Neuronal stem cell (in vitro differentiated cells): ENCODE measurements around the gene SNURF.
"Not testable (repeated sequence)": the region's sequence is repeated elsewhere in the genome, so short reads cannot be mapped to it uniquely, and the experiment has no call there.

Source experiments
- DNase-seq: peaks from one replicate; pipeline ENCODE4 v3.0.0-alpha.2; 2013; ENCODE audit warnings: low spot score
- H2AFZ ChIP-seq: one replicate; pipeline ENCODE4 v1.6.1; 2013; ENCODE audit warnings: mild to moderate bottlenecking, low read length, inconsistent platforms
- H2AK5ac ChIP-seq: 2 replicates; pipeline ENCODE4 v1.6.1; 2013; ENCODE audit warnings: low read depth, mild to moderate bottlenecking, inconsistent platforms, low read length, moderate library complexity, mixed read lengths
- H2BK120ac ChIP-seq: 2 replicates; pipeline ENCODE4 v1.6.1; 2013; ENCODE audit warnings: low read depth, mild to moderate bottlenecking, inconsistent platforms, low read length, moderate library complexity, mixed read lengths
- H2BK12ac ChIP-seq: one replicate; pipeline ENCODE4 v1.6.1; 2013; ENCODE audit warnings: low read length, inconsistent platforms
- H2BK15ac ChIP-seq: 2 replicates; pipeline ENCODE4 v1.6.1; 2013; ENCODE audit warnings: mild to moderate bottlenecking, low read length, inconsistent platforms, mixed read lengths
- H2BK5ac ChIP-seq: one replicate; pipeline ENCODE4 v1.6.1; 2013; ENCODE audit warnings: inconsistent platforms, mild to moderate bottlenecking, low read length, moderate library complexity
- H3K14ac ChIP-seq: one replicate; pipeline ENCODE4 v1.6.1; 2013; ENCODE audit warnings: low read length, inconsistent platforms
- H3K18ac ChIP-seq: 2 replicates; pipeline ENCODE4 v1.6.1; 2013; ENCODE audit warnings: low read length, inconsistent platforms
- H3K23ac ChIP-seq: 2 replicates; pipeline ENCODE4 v1.6.1; 2013; ENCODE audit warnings: low read depth, mild to moderate bottlenecking, mixed read lengths, low read length, inconsistent platforms; ENCODE audit not compliant: poor library complexity
- H3K27ac ChIP-seq: replicated peaks from 3 replicates; pipeline ENCODE4 v1.5.1; 2013; ENCODE audit warnings: low read length, inconsistent platforms
- H3K27me3 ChIP-seq, 3 experiments: 2 replicates each; pipeline ENCODE4 v1.6.1; 2013; ENCODE audit warnings: low read length in 3 of 3, mild to moderate bottlenecking in 2 of 3, inconsistent platforms in 1 of 3, low read depth in 1 of 3, mixed read lengths in 1 of 3, moderate library complexity in 1 of 3; ENCODE audit not compliant: control insufficient read depth in 3 of 3, insufficient read depth in 3 of 3
- H3K36me3 ChIP-seq, 2 donors: replicated peaks in 1 of 2; 2 replicates each; pipeline ENCODE4 v1.6.1; 2013; ENCODE audit warnings: low read length in 2 of 2; ENCODE audit not compliant: control insufficient read depth in 2 of 2, insufficient read depth in 2 of 2
- H3K4ac ChIP-seq: 2 replicates; pipeline ENCODE4 v1.6.1; 2013; ENCODE audit warnings: inconsistent platforms, mild to moderate bottlenecking, low read length, moderate library complexity
- H3K4me1 ChIP-seq, 2 donors: 1 replicate in 1 of 2; 2 replicates in 1 of 2; pipeline ENCODE4 v1.6.1; 2013; ENCODE audit warnings: low read length in 2 of 2, low read depth in 1 of 2; ENCODE audit not compliant: control insufficient read depth in 2 of 2, insufficient read depth in 1 of 2
- H3K4me2 ChIP-seq: one replicate; pipeline ENCODE4 v1.6.1; 2013; ENCODE audit warnings: mild to moderate bottlenecking, low read length, inconsistent platforms; ENCODE audit not compliant: insufficient read depth, poor library complexity, severe bottlenecking
- H3K4me3 ChIP-seq, 2 donors: 2 replicates each; pipeline ENCODE4 v1.5.1; 2013; ENCODE audit warnings: low read length in 2 of 2, mild to moderate bottlenecking in 2 of 2, inconsistent platforms in 1 of 2, moderate library complexity in 1 of 2
- H3K79me1 ChIP-seq: one replicate; pipeline ENCODE4 v1.6.1; 2013; ENCODE audit warnings: low read depth, mild to moderate bottlenecking, inconsistent platforms, low read length, moderate library complexity
- H3K9ac ChIP-seq: one replicate; pipeline ENCODE4 v1.6.1; 2013; ENCODE audit warnings: mild to moderate bottlenecking, low read depth, low read length, inconsistent platforms; ENCODE audit not compliant: poor library complexity
- H3K9me3 ChIP-seq, 2 donors: replicated peaks in 1 of 2; 2 replicates each; pipeline versions ENCODE3 to v1.6.1; 2013; ENCODE audit warnings: low read length in 2 of 2, mild to moderate bottlenecking in 2 of 2, inconsistent platforms in 1 of 2, low read depth in 1 of 2, mixed read lengths in 1 of 2, moderate library complexity in 1 of 2; ENCODE audit not compliant: control insufficient read depth in 2 of 2, insufficient read depth in 1 of 2
- H4K8ac ChIP-seq: one replicate; pipeline ENCODE4 v1.6.1; 2013; ENCODE audit warnings: low read depth, mild to moderate bottlenecking, inconsistent platforms, low read length, moderate library complexity
- H4K91ac ChIP-seq: one replicate; pipeline ENCODE4 v1.6.1; 2013; ENCODE audit warnings: low read length, low read depth, mild to moderate bottlenecking, inconsistent platforms; ENCODE audit not compliant: poor library complexity
- whole genome bisulfite sequencing, 2 donors: extraction: QIAGEN DNeasy Blood & Tissue Kit; methylation state at CpG; one replicate each; pipeline ENCODE4 v1.1.7; 2013; ENCODE audit warnings: missing lambda C conversion rate in 2 of 2, mixed read lengths in 1 of 2; ENCODE audit not compliant: insufficient read length in 2 of 2, insufficient replicate concordance in 1 of 2; ENCODE audit errors: extremely low coverage in 2 of 2; 5-methylcytosine and 5-hydroxymethylcytosine counted together

The SNURF gene

GRCh38 chr15:24966364-24967103 lies 11.7 kb downstream of the SNURF start:
- Histone ChIP-seq H3K79me1 (no peaks in the 10 kb centered on the region), H2BK12ac (no peak overlapping the region), H2BK15ac (no peak overlapping the region), H3K23ac (no peak overlapping the region), H3K4me1 (no peaks in the 10 kb centered on the region), H4K8ac (no peak overlapping the region), H3K4me3 (no peak overlapping the region), H3K4ac (no peak overlapping the region), H3K18ac (no peak overlapping the region), H3K27ac (no peak overlapping the region), H4K91ac (no peak overlapping the region), H3K9ac (no peak overlapping the region), H2AFZ (no peak overlapping the region), H3K9me3 (peaks cover 4 to 14% of the 10 kb centered on the region in 2 donors), H2AK5ac (no peak overlapping the region), H3K4me2 (no peak overlapping the region), H3K36me3 (peaks cover 12 to 94% of the 10 kb centered on the region in 2 donors), H2BK5ac (no peak overlapping the region), H3K27me3 (no peaks in the 10 kb centered on the region), H3K14ac (no peak overlapping the region), H2BK120ac (no peak overlapping the region)
- no peak for DNase-seq
- WGBS, 2 donors, result no CpG with 5 or more reads among the region's 4 CpGs

- no CpG with 5 or more reads among the region's 3 CpGs for whole genome bisulfite sequencing, 2 donors
- Histone ChIP-seq H3K9ac (no peak overlapping the region), H2BK12ac (no peak overlapping the region), H2BK120ac (no peak overlapping the region), H3K23ac (no peak overlapping the region), H3K4me2 (no peak overlapping the region), H2AK5ac (no peak overlapping the region), H3K27me3 (no peaks in the 10 kb centered on the region), H3K14ac (no peak overlapping the region), H2BK5ac (no peak overlapping the region), H3K9me3 (peaks cover 0 to 3% of the 10 kb centered on the region in 2 donors), H3K4me1 (no peaks in the 10 kb centered on the region), H4K91ac (no peak overlapping the region), H3K27ac (no peak overlapping the region), H4K8ac (no peak overlapping the region), H3K18ac (no peak overlapping the region), H3K79me1 (no peaks in the 10 kb centered on the region), H3K4ac (no peak overlapping the region), H2BK15ac (no peak overlapping the region), H3K36me3 (peaks cover 18 to 93% of the 10 kb centered on the region in 2 donors), H2AFZ (no peak overlapping the region), H3K4me3 (no peak overlapping the region)
- no peak for DNase-seq
Measured at GRCh38 chr15:24971052-24971451, 16.3 kb downstream of the SNURF start.

GRCh38 chr15:24971772-24972171 lies 17.0 kb downstream of the SNURF start:
- Histone ChIP-seq H3K4me3 (no peak overlapping the region), H4K8ac (no peak overlapping the region), H4K91ac (no peak overlapping the region), H2AK5ac (no peak overlapping the region), H2BK15ac (no peak overlapping the region), H3K9me3 (peaks cover 0 to 1% of the 10 kb centered on the region in 2 donors), H3K23ac (no peak overlapping the region), H3K18ac (no peak overlapping the region), H3K9ac (no peak overlapping the region), H3K27ac (no peak overlapping the region), H2BK5ac (no peak overlapping the region), H3K4me1 (no peaks in the 10 kb centered on the region), H2BK120ac (no peak overlapping the region), H3K27me3 (no peaks in the 10 kb centered on the region), H3K14ac (no peak overlapping the region), H3K36me3 (peaks cover 18 to 93% of the 10 kb centered on the region in 2 donors), H2AFZ (no peak overlapping the region), H3K4ac (no peak overlapping the region), H2BK12ac (no peak overlapping the region), H3K4me2 (no peak overlapping the region), H3K79me1 (no peaks in the 10 kb centered on the region)
- WGBS, 2 donors, result no CpG with 5 or more reads among the region's 8 CpGs
- DNase-seq, result no peak

- peaks cover 20 to 95% of the 10 kb centered on the region in 2 donors for H3K36me3 ChIP-seq
- not testable (repeated sequence) for H3K4me1 ChIP-seq, H3K9ac ChIP-seq, H2BK12ac ChIP-seq, DNase-seq, H3K79me1 ChIP-seq, H3K18ac ChIP-seq, H2BK120ac ChIP-seq, H3K23ac ChIP-seq, H3K27me3 ChIP-seq, H3K9me3 ChIP-seq, H2AFZ ChIP-seq, H2BK15ac ChIP-seq, H3K14ac ChIP-seq, H3K4me3 ChIP-seq, H2BK5ac ChIP-seq, H4K8ac ChIP-seq, H2AK5ac ChIP-seq, H3K27ac ChIP-seq, H4K91ac ChIP-seq, H3K4me2 ChIP-seq, H3K4ac ChIP-seq
- no CpG with 5 or more reads among the region's 5 CpGs for WGBS, 2 donors
Measured at GRCh38 chr15:24972707-24973106, 17.9 kb downstream of the SNURF start.
